Measurements from ENCODE around the gene FBXW10.
"Not testable (repeated sequence)": the region's sequence is repeated elsewhere in the genome, so short reads cannot be mapped to it uniquely, and the experiment has no call there.

The FBXW10 gene

DNA sequence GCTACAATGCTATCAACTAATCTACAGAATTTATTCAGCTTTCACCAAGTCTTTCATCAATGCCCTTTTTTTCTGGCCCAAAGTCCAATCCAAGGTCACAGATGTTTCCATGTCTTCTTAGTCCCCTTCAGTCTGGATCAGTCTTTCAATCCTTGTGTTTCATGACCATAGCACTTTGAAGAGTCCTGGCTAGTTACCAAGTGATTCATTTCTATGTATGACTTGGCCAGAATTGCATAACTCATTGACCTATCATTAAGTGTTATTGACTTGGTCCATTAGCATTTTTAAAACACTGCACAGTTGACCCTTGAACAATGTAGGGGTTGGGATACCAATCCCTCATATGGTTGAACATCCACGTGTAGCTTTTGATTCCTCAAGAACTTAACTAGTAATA, 11.4 kb upstream of the FBXW10 start:
- not testable (repeated sequence) for H3K4me1 ChIP-seq (ENCODE audit: control insufficient read depth, insufficient read depth, low read length); H3K36me3 ChIP-seq (ENCODE audit: control insufficient read depth, insufficient read depth, low read length); H3K27me3 ChIP-seq (ENCODE audit: control insufficient read depth, insufficient read depth, low read length); H3K27ac ChIP-seq (ENCODE audit: low read depth, low read length); H3K9ac ChIP-seq (ENCODE audit: low read length); H3K4me3 ChIP-seq (ENCODE audit: low read length)

DNA sequence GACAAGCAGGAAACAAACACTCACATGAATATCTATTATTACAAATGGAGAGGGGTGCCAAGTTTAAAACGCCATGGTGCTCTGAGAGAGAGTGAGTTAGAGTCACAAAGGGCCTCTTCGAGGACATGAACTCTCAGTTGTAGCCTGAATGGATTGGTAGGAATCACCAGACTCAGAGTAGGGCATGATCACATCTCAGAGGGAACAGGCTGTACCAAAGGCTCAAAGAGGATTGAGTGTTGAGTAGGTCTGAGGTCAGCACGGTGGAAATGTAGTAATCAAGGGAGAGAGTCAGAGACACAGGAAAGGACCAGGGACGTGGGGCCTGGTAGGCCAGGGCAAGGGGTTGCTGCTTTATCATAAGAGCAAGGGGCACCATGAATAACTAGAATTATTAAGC, 10.5 kb upstream of the FBXW10 start:
- H3K27me3 ChIP-seq (ENCODE audit: control insufficient read depth, insufficient read depth, low read length); H3K4me1 ChIP-seq (ENCODE audit: control insufficient read depth, insufficient read depth, low read length); H3K36me3 ChIP-seq (ENCODE audit: control insufficient read depth, insufficient read depth, low read length); H3K27ac ChIP-seq (ENCODE audit: low read depth, low read length); H3K9ac ChIP-seq (ENCODE audit: low read length); H3K4me3 ChIP-seq (ENCODE audit: low read length): not testable (repeated sequence)

DNA sequence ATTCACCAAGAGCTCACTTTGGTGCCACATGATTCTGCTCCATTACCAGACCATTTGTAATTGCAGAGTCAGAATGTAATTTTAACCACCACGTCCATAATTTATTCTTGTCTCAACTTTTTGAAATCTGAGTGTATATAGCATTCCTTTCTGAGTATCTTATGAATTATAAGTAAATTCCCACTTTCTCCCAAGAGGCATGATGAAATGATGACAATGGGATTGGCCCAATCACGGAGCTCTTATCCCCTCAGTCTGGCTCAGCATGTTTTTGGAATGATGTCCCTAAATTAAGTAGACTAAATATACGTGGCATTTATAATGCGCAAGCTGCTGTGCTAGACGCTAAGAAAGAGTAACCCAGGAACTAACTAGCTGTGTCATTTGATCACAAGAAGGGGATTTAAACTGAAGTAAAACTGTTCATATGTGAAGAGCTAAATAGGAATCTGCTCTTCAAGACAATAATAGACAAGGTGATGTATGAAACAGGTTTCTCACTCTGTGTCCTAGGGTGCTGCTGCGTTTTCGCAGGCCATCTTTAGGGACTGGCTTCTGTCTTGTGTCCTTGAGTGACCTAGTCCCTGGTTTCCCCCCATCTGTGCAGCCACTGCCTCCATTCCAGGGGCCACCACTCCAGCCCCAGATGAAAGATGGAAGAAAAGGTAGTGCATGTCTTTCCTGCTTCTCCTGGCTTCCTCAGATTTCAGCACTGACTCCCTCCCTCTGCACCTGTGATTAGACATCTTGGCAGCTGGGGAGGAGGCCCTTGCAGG, 4.0 kb upstream of the FBXW10 start:
- H3K36me3 ChIP-seq (ENCODE audit: control insufficient read depth, insufficient read depth, low read length); H3K4me1 ChIP-seq (ENCODE audit: control insufficient read depth, insufficient read depth, low read length); H3K27ac ChIP-seq (ENCODE audit: low read depth, low read length): not testable (repeated sequence)

DNA sequence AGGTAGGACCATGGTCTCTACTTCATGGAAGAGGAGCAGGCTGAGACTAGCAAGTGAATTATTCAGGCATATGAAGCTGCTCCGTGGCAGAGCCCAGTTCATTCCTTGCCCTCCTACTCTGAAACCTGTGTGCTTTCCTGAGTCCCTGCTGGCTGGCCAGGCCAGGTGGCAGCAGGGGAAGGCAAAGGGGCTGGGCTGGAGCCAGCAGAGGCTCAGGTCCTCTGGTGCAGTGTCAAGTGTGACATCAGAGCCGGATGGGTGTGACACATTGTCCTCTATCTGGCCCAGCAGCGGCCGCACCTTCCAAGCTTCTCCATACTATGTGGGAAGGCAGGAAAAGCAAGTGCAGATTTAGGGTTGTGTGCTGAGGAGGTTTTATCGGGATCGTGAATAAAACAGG, 2.6 kb upstream of the FBXW10 start:
- H3K36me3 ChIP-seq (ENCODE audit: control insufficient read depth, insufficient read depth, low read length); H3K4me3 ChIP-seq (ENCODE audit: low read length); H3K27ac ChIP-seq (ENCODE audit: low read depth, low read length); H3K27me3 ChIP-seq (ENCODE audit: control insufficient read depth, insufficient read depth, low read length); H3K9ac ChIP-seq (ENCODE audit: low read length); H3K4me1 ChIP-seq (ENCODE audit: control insufficient read depth, insufficient read depth, low read length): not testable (repeated sequence)

More for the DNA sequence above, 4.0 kb upstream of the FBXW10 start:
- not testable (repeated sequence) for H3K9ac ChIP-seq (ENCODE audit: low read length); H3K4me3 ChIP-seq (ENCODE audit: low read length); H3K27me3 ChIP-seq (ENCODE audit: control insufficient read depth, insufficient read depth, low read length)

DNA sequence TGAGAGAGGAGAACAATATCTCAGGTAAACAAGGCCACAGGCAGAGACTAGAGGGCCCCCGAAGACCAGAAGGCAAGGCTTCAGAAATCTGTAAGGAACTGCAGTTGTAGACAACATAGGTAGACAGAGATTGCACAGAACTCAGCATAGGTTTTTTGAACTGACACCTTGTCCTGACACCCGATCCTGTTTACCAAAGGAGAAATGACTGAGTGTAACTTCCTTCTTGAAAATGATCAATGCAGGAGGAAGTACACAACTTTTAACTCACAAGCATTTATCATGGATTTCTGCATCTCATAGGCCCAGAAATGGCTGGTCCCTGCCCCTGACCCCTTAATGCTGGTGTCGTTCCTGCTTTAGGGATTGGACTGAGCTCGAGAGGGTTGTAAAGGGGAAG, 872 bp downstream of the FBXW10 start:
- H3K4me3 ChIP-seq (ENCODE audit: low read length); H3K36me3 ChIP-seq (ENCODE audit: control insufficient read depth, insufficient read depth, low read length); H3K4me1 ChIP-seq (ENCODE audit: control insufficient read depth, insufficient read depth, low read length); H3K27me3 ChIP-seq (ENCODE audit: control insufficient read depth, insufficient read depth, low read length); H3K9ac ChIP-seq (ENCODE audit: low read length); H3K27ac ChIP-seq (ENCODE audit: low read depth, low read length): not testable (repeated sequence)

DNA sequence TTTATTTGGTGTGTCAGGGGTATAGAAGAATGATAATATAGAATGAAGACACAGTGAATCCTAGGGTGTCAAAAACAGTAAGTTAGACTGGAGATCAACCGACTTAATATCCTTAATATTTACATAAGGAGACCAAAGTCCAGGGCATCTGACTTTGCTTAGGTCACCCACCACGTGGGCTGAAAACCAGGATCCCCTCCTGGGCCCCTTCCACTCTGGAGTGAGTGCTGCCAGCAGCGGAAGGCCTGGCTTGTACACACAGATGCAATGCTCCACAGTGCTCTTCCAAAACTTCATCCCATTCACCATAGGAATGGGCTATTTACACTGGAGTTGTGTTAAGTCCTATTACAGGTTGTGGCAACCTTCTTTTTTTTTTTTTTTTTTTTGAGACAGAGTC, 2.7 kb downstream of the FBXW10 start:
- not testable (repeated sequence) for H3K27ac ChIP-seq (ENCODE audit: low read depth, low read length); H3K9ac ChIP-seq (ENCODE audit: low read length); H3K4me1 ChIP-seq (ENCODE audit: control insufficient read depth, insufficient read depth, low read length); H3K27me3 ChIP-seq (ENCODE audit: control insufficient read depth, insufficient read depth, low read length); H3K36me3 ChIP-seq (ENCODE audit: control insufficient read depth, insufficient read depth, low read length); H3K4me3 ChIP-seq (ENCODE audit: low read length)

DNA sequence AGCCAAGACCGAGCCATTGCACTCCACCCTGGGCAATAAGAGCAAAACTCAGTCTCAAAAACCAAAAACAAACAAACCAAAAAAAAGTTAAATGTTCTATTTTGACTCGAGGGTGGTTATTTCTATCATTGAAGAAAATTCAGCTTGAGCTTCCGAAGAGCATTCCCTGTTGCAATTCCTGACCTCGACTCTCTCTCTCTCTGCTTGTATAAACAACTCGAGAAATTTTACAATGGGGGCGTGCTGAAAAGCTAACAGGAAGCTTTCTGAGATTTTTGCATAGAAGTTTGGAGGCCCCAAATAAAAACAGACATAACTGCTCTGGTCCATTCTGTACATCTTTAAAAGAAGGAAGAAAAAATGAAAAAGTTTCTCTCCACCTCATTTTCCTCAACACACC, 3.6 kb downstream of the FBXW10 start:
- not testable (repeated sequence) for H3K4me3 ChIP-seq (ENCODE audit: low read length); H3K27me3 ChIP-seq (ENCODE audit: control insufficient read depth, insufficient read depth, low read length); H3K9ac ChIP-seq (ENCODE audit: low read length); H3K36me3 ChIP-seq (ENCODE audit: control insufficient read depth, insufficient read depth, low read length); H3K4me1 ChIP-seq (ENCODE audit: control insufficient read depth, insufficient read depth, low read length); H3K27ac ChIP-seq (ENCODE audit: low read depth, low read length)

DNA sequence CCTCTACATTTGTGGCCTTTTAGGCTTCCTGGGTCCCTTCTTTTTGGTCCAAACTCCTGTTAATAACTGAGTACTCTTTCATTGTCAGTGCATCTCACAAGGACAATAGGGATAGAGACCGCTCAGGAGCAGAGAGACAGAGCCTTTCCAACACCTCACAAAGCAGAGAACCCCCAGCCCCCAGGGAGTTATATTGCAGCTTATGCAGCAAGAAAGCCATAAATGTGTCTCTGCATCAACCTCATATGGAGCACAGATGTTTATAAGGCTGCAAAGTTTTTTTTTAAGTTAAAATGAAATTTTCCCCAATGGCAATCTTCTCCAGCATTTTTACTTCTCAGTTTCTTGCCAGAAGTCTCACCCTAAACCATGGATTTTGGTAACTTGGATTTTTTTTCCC, 6.4 kb downstream of the FBXW10 start:
- H3K36me3 ChIP-seq (ENCODE audit: control insufficient read depth, insufficient read depth, low read length); H3K4me3 ChIP-seq (ENCODE audit: low read length); H3K4me1 ChIP-seq (ENCODE audit: control insufficient read depth, insufficient read depth, low read length); H3K27me3 ChIP-seq (ENCODE audit: control insufficient read depth, insufficient read depth, low read length); H3K9ac ChIP-seq (ENCODE audit: low read length); H3K27ac ChIP-seq (ENCODE audit: low read depth, low read length): not testable (repeated sequence)

DNA sequence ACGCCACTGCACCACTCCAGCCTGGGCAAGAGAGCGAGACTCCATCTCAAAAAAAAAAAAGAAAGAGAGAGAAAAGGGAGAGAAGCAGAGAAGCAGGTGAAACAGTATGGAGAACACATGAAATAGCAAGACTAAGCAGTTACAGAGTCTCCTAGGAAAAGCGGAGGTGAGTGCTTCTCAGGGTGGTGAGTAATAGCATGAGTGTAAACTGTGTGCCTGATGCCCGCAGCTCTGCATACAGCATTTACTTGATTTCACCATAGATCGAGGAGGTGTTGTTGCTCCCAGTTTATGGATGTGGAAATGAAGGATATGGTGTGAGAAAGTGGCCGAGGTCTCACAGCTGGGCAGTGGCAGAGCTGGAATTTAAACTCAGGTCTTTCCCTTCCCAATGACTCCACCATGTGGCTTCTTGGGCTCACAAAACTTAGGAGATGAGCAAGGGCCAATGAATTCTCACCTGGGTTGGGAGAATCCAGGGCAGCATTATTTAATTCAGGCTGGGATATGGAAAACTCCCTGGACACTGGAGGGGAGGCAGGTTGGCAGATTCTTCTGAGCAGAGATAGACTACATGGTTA, 10.1 kb downstream of the FBXW10 start:
- not testable (repeated sequence) for H3K36me3 ChIP-seq (ENCODE audit: control insufficient read depth, insufficient read depth, low read length); H3K4me3 ChIP-seq (ENCODE audit: low read length); H3K4me1 ChIP-seq (ENCODE audit: control insufficient read depth, insufficient read depth, low read length); H3K27ac ChIP-seq (ENCODE audit: low read depth, low read length); H3K9ac ChIP-seq (ENCODE audit: low read length); H3K27me3 ChIP-seq (ENCODE audit: control insufficient read depth, insufficient read depth, low read length)

DNA sequence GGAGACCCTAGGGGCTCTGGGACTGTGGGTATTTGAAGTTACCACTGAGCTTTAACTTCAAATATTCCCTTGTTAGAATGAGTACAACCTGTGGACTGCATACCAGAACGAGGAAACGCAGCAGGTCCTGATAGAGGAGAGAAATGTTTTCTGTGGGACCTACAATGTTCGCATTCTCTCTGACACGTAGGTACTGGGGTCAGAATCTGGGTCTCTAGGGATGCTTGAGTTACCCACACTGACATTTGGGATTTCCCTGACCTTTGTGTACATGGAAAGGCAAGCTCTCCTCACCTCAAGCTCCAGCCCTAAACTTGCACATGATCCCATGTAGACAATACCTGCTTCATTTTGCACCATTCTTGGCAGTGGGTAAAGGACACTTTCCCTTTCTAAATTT, 12.1 kb downstream of the FBXW10 start:
- not testable (repeated sequence) for H3K27ac ChIP-seq (ENCODE audit: low read depth, low read length); H3K4me1 ChIP-seq (ENCODE audit: control insufficient read depth, insufficient read depth, low read length); H3K9ac ChIP-seq (ENCODE audit: low read length); H3K36me3 ChIP-seq (ENCODE audit: control insufficient read depth, insufficient read depth, low read length); H3K27me3 ChIP-seq (ENCODE audit: control insufficient read depth, insufficient read depth, low read length); H3K4me3 ChIP-seq (ENCODE audit: low read length)

DNA sequence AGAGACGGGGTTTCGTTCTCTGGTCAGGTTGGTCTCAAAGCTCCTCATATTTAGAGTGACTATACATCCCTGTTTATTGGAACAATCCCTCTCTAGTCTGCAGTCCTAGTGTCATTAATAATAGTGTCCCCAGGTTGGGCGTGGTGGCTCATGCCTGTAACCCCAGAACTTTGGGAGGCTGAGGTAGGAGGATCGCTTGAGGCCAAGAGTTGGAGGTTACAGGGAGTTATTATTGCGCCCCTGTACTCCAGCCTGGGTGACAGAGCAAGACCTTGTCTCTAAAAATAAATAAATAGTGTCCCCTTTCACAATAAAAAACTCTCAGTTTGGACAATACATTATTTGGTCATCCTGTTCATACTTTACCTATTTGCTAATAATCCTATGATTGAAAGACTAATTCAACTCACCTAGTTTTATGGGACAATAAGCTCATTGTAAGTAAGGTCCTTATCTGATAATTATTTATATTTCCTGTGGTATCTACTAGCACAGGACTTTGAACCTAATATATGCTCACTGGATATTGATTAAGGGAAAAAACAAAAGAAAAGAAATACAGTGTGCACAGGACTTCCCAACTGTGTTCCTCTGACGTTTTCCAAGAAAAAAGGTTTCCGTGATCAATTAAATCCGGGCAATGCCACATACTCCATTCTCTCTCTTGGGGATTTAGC, 13.7 kb downstream of the FBXW10 start:
- not testable (repeated sequence) for H3K4me3 ChIP-seq (ENCODE audit: low read length); H3K27me3 ChIP-seq (ENCODE audit: control insufficient read depth, insufficient read depth, low read length); H3K4me1 ChIP-seq (ENCODE audit: control insufficient read depth, insufficient read depth, low read length); H3K27ac ChIP-seq (ENCODE audit: low read depth, low read length); H3K36me3 ChIP-seq (ENCODE audit: control insufficient read depth, insufficient read depth, low read length); H3K9ac ChIP-seq (ENCODE audit: low read length)

DNA sequence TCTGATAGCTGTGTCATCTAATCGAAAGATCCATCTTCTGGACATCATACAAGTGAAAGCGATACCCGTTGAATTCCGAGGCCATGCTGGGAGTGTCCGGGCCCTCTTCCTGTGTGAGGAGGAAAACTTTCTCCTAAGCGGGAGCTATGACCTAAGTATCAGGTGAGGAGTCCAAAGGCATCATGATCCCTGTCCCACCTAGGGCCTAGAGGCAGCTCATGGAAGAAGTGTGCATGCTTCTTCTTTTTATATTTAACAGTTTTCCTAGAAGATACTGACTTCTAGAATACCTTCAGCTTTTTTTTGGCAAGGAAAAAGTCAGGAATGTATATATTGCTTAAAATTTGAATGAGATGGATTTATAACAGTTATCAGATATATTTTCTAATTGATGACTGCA, 14.5 kb downstream of the FBXW10 start:
- H3K27ac ChIP-seq (ENCODE audit: low read depth, low read length); H3K27me3 ChIP-seq (ENCODE audit: control insufficient read depth, insufficient read depth, low read length); H3K4me1 ChIP-seq (ENCODE audit: control insufficient read depth, insufficient read depth, low read length); H3K4me3 ChIP-seq (ENCODE audit: low read length); H3K9ac ChIP-seq (ENCODE audit: low read length); H3K36me3 ChIP-seq (ENCODE audit: control insufficient read depth, insufficient read depth, low read length): not testable (repeated sequence)

DNA sequence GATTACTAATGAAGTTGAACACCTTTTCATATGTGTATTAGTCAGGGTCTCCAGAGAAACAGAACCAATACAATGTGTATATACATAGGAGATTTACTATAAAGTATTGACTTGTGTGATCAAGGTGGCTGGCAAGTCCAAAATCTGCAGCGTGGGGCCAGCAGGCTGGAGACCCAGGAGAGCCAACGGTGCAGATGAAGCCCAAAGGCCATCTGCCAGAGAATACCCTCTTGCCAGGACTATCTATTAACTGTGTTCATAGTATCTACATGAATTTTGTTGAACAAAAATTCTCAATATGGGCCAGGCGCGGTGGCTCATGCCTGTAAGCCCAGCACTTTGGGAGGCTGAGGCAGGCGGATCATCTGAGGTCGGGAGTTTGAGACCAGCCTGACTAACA, 16.4 kb downstream of the FBXW10 start:
- H3K9ac ChIP-seq (ENCODE audit: low read length); H3K27ac ChIP-seq (ENCODE audit: low read depth, low read length); H3K4me1 ChIP-seq (ENCODE audit: control insufficient read depth, insufficient read depth, low read length); H3K27me3 ChIP-seq (ENCODE audit: control insufficient read depth, insufficient read depth, low read length); H3K36me3 ChIP-seq (ENCODE audit: control insufficient read depth, insufficient read depth, low read length); H3K4me3 ChIP-seq (ENCODE audit: low read length): not testable (repeated sequence)
